Measurements from ENCODE around the gene PWWP2A. TPM values are rescaled to one million over a fixed set of nuclear protein-coding genes. Genes with fewer than 3 reads are reported as not detected.

PWWP2A gene, protein sequence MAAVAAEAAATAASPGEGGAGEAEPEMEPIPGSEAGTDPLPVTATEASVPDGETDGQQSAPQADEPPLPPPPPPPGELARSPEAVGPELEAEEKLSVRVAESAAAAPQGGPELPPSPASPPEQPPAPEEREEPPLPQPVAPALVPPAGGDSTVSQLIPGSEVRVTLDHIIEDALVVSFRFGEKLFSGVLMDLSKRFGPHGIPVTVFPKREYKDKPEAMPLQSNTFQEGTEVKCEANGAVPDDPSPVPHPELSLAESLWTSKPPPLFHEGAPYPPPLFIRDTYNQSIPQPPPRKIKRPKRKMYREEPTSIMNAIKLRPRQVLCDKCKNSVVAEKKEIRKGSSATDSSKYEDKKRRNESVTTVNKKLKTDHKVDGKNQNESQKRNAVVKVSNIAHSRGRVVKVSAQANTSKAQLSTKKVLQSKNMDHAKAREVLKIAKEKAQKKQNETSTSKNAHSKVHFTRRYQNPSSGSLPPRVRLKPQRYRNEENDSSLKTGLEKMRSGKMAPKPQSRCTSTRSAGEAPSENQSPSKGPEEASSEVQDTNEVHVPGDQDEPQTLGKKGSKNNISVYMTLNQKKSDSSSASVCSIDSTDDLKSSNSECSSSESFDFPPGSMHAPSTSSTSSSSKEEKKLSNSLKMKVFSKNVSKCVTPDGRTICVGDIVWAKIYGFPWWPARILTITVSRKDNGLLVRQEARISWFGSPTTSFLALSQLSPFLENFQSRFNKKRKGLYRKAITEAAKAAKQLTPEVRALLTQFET
- total RNA-seq (2012; rRNA removed) = 12.5 and 14.4 TPM in 2 replicates
- polyA plus RNA-seq (2012; rRNA removed) = 7.5 and 8.8 TPM in 2 replicates
- 4.0 TPM in 2 replicates for polyA plus RNA-seq (2012; cell fraction: cytosol; rRNA removed)
- 4.4 and 12.8 TPM in 2 replicates for polyA plus RNA-seq (2012; cell fraction: nucleus; rRNA removed; ENCODE audit: low replicate concordance)
- Bru-seq, nascent RNA = percentile 81 among the genes with signal in this experiment
- BruChase-seq, experiment 1, labeled RNA remaining after a 6-hour chase = percentile 94 among the genes with signal in this experiment
- BruChase-seq, experiment 2, labeled RNA remaining after a 2-hour chase = percentile 91 among the genes with signal in this experiment
- long read RNA-seq, transcript PWWP2A-201 (2 exons, 3,346 nt) = major isoform, 8 of 17 reads
- long read RNA-seq, partial matches to known transcripts = 0 of 17 reads
- long read RNA-seq, other reads (novel, unspliced or antisense) = 2 of 17 reads

DNA sequence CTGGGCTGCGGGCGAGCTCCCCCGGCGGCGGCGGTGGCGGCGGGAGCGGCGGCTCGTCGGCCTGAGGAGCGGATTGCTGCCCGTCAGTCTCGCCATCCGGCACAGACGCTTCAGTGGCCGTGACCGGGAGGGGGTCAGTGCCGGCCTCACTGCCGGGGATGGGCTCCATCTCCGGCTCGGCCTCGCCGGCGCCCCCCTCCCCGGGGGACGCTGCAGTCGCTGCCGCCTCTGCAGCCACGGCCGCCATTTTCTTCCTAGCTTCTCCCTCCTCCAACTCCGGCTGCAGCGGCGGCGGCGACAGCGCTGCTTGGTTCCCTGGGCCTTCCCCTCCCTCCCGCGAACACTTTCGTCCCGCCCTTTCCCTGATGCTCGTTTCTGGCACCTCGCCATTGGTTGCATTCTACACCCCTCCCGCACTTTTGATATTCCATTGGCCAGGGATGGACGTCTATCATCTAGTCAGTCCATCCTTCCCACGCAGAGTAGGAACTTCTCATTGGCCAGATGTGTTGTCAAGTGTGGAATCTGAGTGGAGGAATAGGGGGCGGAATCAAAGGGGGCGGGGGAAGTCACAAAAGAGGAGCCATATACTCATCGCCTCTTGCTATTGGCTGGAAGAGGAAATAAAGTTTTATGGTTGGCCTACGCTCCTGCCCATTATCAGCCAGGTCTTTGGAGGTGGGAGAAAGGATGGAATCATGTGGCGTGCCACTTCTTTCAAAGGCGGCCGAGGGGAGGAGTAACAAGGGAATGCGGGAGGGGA lies at the start of gene PWWP2A:
PWWP2A (minus strand) TSS at position 309 of the 763 bp plus-strand sequence; CDS start at position 247, 62 bp downstream.
- Histone ChIP-seq H3K23ac (ENCODE audit: low read depth, low read length) (peak within 1 kb of the TSS; percentile 62), H3K27me3 (ENCODE audit: control insufficient read depth, insufficient read depth, low read length) (no peaks in the 10 kb centered on the region), H2BK5ac (ENCODE audit: low read depth, low read length, poor library complexity, severe bottlenecking) (peak within 1 kb of the TSS; percentile 89), H2AFZ (replicated peaks; ENCODE audit: low read length, poor library complexity) (peak within 1 kb of the TSS; percentile 97), H4K5ac (ENCODE audit: low read depth, low read length) (peak within 1 kb of the TSS; percentile 62; the same call in 1 of the 2 replicates), H3K14ac (replicated peaks; ENCODE audit: low read depth, low read length) (peak within 1 kb of the TSS; percentile 78; the same call in 1 of the 2 replicates), H2BK120ac (ENCODE audit: low read depth, low read length) (peak within 1 kb of the TSS; percentile 52; the same call in 1 of the 2 replicates), H3K4me3 (ENCODE audit: insufficient read depth, low read depth, low read length) (peak within 1 kb of the TSS; percentile 94), H3K4ac (ENCODE audit: low read depth, low read length) (peak within 1 kb of the TSS; percentile 70), H4K91ac (ENCODE audit: insufficient read depth, low read depth, low read length) (peak within 1 kb of the TSS; percentile 52; the same call in 1 of the 2 replicates), H2BK20ac (ENCODE audit: low read depth, low read length) (no peak within 1 kb of the TSS), H2BK15ac (ENCODE audit: low read depth, low read length) (no peak within 1 kb of the TSS; the same call in 2 of the 3 replicates), H3K27ac (ENCODE audit: insufficient read depth, low read length) (peak within 1 kb of the TSS; percentile 87), H3K56ac (ENCODE audit: extremely low read depth, insufficient read depth, low read length) (peak within 1 kb of the TSS; percentile 72), H3K79me1 (ENCODE audit: low read depth in 1 of 2, low read length in 2 of 2) (peaks cover 8 to 16% of the 10 kb centered on the region in 2 experiments; a peak in 1 of 4 replicates), H3K18ac (ENCODE audit: low read depth, low read length) (peak within 1 kb of the TSS; percentile 69; the same call in 1 of the 2 replicates), H3K9me3 (ENCODE audit: control insufficient read depth, insufficient read depth, low read length) (no peaks in the 10 kb centered on the region), H2AK9ac (replicated peaks; ENCODE audit: low read depth, low read length, poor library complexity) (peak within 1 kb of the TSS; percentile 95), H2AK5ac (ENCODE audit: low read depth, low read length) (0 out of 2 replicates have a peak within 1 kb of the TSS, but pooled peaks have one; percentile 46), H3K4me2 (ENCODE audit: low read depth, low read length) (peak within 1 kb of the TSS; percentile 90), H3K36me3 (ENCODE audit: control insufficient read depth, insufficient read depth, low read length) (peaks cover 3% of the 10 kb centered on the region), H4K8ac (ENCODE audit: low read depth in 2 of 2, low read length in 2 of 2) (peak within 1 kb of the TSS; percentile 52 to 61; a peak in 3 of 4 replicates), H3K4me1 (ENCODE audit: control insufficient read depth, insufficient read depth, low read length) (no peaks in the 10 kb centered on the region), H4K20me1 (ENCODE audit: insufficient read depth, low read length) (peaks cover 4% of the 10 kb centered on the region; the same call in 1 of the 2 replicates), H3K9me1 (ENCODE audit: insufficient read depth, low read length) (no peaks in the 10 kb centered on the region), H3K9ac (ENCODE audit: low read depth, low read length) (peak within 1 kb of the TSS; percentile 82)
- 1% methylated on average over 22 of the region's 55 CpGs; no CpG with 5 or more reads in 1 of the 2 experiments for WGBS, 2 experiments (ENCODE audit: extremely low coverage in 2 of 2, insufficient read length in 1 of 2)
- POLR2A ChIA-PET (ENCODE audit: unreplicated experiment) = no interaction called here
- no TSS peak for BruUV-seq (replicated peaks)
- intact Hi-C loops (cut with micrococcal nuclease) (loop anchor here (1.0 to 2.0 kb wide), 5 partner anchors 39 to 226 kb away; no protein-coding TSS in a partner anchor), in situ Hi-C loops (cut with MboI; ENCODE audit: low sequenced_read_pairs) (no loop called here), dilution Hi-C loops (cut with HindIII; ENCODE audit: low sequenced_read_pairs, unreplicated experiment) (no loop called here)
- ATAC-seq (ENCODE audit: low read depth) = peak; percentile 92
- CTCF ChIA-PET = no interaction called here
- DNase-seq = peak; percentile 100
- TF ChIP-seq, protein P1, sequence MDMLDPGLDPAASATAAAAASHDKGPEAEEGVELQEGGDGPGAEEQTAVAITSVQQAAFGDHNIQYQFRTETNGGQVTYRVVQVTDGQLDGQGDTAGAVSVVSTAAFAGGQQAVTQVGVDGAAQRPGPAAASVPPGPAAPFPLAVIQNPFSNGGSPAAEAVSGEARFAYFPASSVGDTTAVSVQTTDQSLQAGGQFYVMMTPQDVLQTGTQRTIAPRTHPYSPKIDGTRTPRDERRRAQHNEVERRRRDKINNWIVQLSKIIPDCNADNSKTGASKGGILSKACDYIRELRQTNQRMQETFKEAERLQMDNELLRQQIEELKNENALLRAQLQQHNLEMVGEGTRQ (IDR thresholded peaks at IDR 0.05; ENCODE audit: low read depth, low read length) = peak; percentile 70
- TF ChIP-seq RFX5 (IDR thresholded peaks at IDR 0.05; ENCODE audit: low read depth, low read length) (no peak), POLR2A (IDR thresholded peaks at IDR 0.05; ENCODE audit: low read depth, low read length) (peak; percentile 60; the same call in 1 of the 2 replicates), CEBPB (IDR thresholded peaks at IDR 0.05; ENCODE audit: low read depth, low read length) (no peak), SMC3 (IDR thresholded peaks at IDR 0.05; ENCODE audit: low read depth, low read length) (no peak), MXI1 (IDR thresholded peaks at IDR 0.05; ENCODE audit: borderline replicate concordance, low read depth, low read length) (no peak), CHD1 (IDR thresholded peaks at IDR 0.05; ENCODE audit: low read depth, low read length) (no peak), RAD21 (IDR thresholded peaks at IDR 0.05; ENCODE audit: low read length) (no peak), FOS (IDR thresholded peaks at IDR 0.05; ENCODE audit: low read depth, low read length) (peak; percentile 17; the same call in 1 of the 2 replicates)
- TF ChIP-seq, protein P2, sequence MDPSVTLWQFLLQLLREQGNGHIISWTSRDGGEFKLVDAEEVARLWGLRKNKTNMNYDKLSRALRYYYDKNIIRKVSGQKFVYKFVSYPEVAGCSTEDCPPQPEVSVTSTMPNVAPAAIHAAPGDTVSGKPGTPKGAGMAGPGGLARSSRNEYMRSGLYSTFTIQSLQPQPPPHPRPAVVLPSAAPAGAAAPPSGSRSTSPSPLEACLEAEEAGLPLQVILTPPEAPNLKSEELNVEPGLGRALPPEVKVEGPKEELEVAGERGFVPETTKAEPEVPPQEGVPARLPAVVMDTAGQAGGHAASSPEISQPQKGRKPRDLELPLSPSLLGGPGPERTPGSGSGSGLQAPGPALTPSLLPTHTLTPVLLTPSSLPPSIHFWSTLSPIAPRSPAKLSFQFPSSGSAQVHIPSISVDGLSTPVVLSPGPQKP (IDR thresholded peaks at IDR 0.05; ENCODE audit: borderline replicate concordance, low read depth, low read length) = no peak

Measured in IMR-90 (cell line).